IPS-NIHi7 (cell line): Measurements from ENCODE around the gene RASSF5.

Experiments used
- DNase-seq: peaks from one replicate; pipeline ENCODE4 v3.0.0; 2012; ENCODE audit warnings: mixed read lengths; ENCODE audit errors: extremely low spot score

RASSF5 gene

DNA sequence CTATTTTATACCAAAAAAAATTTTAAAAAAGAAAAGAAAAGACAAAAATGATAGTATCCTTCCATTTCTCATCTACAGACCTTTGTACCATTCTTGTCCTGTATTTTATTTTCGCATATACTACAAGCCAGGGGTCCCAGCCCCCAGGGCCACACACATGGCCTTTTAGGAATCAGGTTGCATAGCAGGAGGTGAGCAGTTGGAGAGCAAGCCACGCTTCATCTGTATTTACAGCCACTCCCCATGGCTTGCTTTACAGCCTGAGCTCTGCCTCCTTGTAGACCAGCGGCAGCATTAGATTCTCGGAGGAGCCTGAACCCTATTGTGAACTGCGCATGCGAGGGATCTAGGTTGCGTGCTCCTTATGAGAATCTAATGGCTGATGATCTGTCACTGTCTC is 39.8 kb downstream of the RASSF5 start:
- no peak for DNase-seq

DNA sequence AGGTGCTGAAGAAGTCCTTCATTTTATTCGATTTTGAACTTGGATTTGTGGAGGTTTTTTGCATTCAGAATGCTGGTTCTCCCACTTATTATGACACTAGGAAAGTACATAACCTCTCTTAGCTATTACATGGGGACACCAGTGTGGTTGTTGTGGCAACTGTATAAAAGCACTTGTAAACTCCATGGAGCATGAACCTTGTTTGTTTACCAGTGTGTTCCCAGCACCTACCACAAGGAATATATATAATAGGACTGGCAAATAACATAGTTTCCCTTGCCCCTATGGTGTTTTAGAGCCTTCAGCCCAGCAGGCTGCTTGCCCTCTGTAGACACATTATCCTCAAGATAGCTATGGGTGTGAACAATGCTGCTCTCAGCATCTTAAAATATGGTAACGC is 43.1 kb downstream of the RASSF5 start:
- no peak for DNase-seq

DNA sequence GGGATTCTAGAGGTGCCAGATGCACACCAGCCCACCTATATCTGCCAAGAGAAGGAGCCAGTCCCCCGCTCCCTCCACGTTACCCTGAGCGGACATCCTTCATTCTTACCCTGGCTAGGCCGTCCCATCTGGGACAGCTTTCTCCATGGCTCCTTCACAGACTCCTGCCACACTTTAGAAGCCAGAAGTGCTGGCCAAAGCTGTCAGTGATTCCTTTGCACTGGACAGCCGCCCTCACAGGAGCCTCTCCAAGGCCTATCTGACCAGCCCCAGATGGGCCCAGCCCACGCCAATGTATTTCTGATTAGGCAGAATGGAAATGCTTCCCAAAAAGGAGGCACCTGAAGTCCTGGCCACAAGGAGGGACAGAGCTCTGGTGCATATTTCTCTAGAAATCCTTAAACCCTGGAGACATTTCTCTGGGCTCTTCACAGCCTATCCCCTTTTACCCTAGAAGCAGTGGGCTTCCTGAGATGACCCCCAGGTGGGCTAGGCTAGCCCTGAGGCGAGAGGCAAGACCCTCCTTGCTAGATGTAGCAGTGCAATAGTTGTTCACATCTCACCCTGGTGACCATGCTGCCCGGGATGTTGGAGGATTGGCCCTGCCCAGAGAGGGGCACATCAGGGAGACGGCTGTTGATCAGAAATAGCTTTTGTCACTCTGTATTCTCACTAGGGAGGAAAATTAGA is 44.1 kb downstream of the RASSF5 start:
- no peak for DNase-seq

DNA sequence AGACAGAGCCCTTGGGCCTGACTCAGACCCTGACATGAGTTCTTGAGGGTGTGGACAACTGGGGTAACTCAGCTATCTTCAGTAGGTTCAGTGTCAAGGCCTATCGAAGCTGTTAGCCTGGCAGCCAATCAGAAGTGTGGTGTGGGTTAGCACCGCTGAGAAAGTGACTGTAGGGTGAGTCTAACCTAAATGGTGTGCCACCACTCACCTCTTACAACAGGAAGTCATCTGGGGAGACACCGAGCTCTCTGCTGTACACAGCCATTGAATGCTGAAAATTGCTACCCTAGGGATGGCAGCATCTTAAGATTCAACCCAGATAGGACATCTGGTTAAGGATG is 44.6 kb downstream of the RASSF5 start:
- DNase-seq, result no peak

DNA sequence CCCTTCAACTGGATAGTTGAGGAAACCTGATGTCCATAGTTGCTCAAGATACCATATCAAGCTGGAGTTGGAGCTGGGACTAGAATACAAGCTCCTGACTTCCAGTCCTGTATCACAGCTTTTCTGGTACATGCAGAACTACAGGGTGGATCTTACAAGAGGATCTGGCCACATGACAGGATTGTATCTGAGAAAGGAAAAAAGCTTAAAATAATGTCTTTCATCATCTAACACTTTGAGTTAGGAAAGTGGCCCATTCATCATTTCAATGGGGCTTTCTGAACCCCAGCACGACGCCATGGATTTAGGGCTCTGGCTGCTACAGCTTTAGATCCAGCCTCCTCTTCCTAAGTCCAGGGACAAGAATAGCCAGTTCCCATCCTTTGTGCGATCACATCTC is 46.9 kb downstream of the RASSF5 start:
- DNase-seq, result no peak

DNA sequence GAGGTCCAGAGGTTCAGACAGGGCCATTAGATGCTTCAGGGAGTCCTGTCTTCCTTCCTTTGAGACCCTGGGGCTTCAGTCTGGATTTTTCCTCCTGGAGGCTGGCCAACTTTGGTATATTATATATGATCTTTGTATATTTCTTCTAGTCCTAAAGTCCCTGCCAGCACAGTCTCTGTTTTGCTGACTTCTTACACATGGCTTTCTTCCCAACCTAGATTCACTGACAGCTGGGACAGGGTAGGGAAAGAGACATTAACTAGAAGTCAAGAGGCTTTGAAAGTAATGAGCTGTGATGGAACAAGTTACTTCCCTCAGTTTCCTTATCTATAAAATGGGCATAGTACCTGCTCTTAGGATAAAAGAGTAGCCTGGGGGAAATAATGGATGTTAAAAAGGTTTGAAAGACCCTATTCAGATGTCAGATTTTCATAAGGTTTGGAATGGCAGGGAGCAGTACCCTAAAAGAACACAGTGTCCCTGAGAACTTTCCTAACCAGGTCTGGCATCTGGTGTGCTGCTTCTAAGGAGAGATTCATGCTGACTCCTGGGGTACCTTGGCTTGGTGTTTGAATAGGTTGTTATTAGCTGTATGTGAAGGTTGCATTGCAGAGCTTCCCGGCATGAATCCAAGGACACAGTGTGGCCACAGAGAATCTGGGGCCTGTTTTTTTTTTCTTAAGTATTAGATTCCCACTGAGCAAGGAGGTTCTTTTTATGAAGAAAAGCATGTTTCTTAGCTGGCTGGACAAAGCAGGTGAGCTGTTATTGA is 47.6 kb downstream of the RASSF5 start:
- no peak for DNase-seq

DNA sequence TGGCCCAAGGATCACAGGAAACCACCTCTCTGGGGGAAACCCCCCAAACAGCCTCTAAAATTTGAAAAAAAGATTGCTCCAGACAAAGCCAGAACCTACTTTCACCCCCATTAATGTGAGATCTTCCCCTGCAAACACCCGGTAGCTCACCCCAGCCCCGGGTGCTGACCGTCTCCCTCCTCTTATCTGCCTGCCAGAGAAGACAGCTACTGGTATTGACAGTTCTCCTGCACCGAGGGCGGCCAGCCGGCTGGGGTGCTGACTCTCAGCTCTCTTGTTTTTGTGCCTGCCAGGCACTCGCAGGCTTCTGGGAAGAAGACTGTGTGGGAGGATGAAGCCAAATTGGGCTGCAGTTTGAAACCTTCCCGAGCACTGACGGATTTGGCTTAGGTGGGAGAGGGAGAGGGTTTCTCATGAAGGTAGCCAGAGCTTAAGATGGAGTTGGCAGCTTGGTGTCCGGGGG is 48.2 kb downstream of the RASSF5 start:
- DNase-seq, result peak; percentile 53

DNA sequence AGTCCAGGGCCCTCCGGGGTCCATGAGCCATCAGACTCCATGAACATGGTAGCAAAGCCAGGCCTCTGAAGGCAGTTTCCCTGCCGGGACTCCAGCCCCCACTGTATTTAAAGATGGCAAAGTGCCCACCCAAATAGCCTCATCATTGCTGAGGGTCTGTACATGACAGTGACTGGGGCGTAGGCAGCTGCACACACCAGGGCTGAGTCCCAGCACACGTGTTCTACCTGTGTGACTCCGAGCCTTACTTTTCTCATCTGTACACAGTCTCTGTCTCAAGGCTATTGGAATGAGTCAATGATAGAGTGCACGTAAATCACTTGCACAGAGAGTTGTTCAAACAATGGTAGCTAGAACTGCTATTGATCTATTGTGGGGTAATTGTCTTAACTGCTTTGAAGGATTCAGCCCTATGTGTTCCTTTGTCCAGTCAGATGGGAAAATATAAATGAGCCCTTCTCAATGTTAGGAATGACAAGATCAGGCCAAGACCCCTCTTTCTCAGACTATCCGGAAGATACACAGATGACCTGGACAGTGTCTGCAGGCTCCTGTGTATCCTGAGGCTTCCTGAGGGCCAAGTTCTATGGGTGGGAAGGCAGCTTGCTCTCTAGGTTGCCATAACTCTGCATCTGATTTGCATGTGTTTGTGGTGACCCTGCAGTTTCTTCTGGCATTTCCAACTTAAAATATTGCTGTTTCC is 48.9 kb downstream of the RASSF5 start:
- no peak for DNase-seq

DNA sequence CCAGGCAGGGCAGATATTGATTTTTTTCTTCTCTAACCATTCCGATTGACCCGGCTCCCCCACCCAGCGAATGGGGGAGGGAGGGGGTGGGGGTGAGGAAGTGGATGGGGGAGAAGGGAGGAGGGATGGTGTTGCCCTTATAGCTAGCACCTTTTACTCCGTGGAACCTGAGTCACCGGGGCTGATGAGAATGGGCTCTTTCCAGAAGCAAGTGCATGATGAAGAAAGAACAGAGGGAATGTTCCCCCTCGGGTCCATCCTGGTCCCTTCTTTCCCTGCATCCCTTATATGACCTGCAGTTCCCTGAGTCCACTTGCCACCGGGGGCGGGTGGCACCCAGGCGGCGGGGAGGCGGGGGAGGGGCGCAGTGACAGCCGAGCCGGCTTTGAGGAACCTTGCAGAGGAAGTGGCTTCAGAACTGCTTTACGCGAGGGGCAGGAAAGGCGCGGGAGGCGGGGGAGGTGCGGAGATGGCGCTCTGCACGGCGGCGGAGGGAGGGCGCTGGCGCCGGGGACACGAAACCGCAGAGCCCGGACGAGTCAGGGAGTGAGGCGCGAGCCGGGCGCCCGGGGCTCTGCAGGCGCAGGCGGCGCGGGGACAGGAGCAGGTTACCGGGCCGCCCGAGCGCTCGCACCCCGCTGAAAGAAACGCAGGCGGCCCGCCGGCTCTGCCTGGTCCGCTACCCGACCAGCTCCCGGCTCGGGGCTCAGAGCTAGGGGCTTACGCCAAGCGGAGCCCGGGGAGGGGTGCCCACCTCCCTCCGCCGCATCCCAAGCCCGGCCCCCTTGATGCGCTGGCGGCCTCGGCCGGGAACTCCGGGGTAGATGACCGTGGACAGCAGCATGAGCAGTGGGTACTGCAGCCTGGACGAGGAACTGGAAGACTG is 49.7 kb downstream of the RASSF5 start:
- peak; percentile 64 for DNase-seq

DNA sequence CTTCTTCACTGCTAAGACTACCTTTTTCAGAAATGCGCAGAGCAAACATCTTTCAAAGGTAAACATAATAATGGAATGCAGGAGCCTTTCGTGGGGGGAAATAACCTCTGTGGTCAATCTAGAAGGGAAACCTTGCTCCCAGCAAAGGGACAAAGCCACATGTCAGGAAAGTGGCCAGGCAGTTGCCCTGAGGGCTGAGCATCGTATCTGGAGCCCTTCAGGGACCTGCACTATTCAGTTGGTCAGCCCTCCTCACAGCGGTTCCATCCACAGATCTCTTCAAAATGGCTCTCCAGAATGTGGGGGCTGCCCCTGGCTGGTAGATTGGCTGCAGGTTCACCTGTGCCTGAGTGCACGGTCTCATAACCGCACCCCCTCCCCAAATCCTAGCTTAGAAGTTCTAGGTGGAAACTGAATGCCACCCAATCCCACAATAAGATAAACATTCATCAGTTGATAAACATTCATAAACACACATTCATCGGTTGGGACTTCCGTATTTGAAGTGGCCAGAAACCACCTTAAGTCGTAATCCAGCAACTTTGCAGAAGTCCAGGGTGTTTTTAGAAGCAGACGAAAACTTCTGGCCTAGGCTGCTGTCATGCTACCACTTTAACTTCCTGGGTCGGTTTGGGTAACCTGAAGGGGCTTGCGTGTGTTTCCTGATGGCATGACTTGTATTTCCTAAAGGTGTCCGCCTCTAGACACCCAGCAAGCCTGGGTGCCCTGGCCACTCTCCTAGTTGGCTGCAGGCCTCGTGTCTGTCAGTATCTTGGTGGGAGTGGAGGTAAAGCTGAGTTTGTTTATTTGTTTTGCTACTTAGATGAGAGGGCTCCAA is 50.5 kb downstream of the RASSF5 start:
- no peak for DNase-seq

DNA sequence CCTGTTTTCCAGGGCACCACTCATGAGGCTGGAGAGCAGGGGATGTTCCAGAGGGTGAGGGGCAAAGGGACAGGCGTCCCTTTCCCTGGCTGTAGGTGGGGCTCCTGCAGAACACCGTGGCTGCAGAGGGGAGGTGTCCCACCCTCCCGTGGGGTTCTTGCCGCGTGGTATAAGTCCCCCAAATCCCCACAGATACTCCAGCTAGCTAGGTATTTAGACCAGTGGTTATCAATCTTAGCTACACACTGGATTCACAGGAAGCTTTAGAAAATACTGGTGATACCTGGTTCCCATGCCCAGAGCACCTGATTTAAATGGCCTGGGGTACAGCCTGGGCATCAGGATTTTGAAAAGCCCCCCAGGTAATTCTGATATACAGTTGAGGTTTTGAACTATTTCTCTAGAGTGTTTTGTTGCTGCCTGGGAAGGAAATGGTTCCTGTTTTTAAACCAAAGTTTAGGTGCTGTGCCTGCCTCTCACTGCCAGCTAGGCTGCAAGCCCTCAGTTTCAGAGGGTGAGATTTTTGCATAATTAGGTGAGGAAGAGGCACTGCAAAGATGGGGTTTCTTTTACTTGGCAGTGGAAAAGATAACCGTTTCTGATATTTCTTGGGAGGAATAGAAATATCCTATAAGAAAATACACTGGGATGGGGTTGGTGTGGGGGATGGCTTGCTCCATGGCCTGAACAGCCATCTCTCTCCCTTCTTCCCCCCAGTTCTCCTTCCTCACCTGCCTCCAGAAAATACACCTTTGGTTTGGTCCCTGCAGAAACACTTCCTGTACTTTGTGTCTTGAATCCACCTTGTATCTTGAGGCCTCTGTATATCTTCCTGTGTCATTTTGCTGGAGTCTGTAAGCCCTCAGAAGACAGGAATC is 51.7 kb downstream of the RASSF5 start:
- no peak for DNase-seq

DNA sequence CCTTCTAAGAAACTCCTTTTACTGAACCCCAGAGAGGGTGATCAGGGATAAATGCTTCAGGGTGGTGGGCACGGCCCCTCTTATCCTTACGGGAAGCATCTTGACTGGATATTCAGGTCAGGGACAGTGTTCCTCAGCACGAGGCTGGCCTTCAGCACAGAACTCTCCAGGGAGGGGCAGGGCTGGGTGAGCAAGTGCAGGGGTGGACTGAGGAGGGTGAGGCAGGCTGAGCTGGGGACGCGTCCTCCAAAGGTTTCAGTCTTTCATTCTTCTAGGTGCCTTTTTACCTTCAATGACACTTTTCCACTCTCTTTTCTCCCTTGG is 52.3 kb downstream of the RASSF5 start:
- no peak for DNase-seq

DNA sequence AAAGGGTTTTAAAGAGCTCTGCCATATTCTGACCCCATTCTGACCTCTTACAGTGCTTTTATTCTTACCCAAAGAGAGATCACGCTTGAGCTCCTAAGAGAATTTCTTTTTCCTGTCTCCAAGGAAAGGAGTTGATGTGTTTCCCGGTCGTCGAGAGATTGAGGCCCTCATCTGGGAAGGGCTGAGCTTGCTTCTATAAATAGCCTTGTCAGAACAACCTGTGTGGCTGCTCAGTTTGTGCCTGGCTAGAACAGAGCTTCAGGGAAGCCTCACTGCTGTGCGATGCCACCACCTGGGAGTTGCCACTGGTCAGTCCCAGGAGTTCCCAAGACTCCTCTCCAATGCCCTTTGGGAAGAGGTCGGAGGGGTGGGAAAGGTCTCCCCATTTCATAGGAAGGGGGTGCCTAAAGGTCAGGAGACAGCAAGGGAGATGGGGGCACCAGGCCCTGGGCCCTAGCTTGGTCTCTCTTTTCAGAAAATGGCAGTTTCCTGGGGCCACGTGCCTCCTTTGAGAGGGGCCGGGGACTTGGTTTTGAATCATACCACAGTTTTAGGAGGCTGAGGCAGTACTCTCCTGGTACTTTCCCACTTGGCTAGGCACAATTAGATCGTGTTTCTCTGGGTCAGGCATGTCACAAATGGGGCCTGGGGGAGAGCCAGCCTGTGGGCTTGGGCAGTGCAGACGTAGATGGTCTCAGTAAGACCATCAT is 52.8 kb downstream of the RASSF5 start:
- no peak for DNase-seq

DNA sequence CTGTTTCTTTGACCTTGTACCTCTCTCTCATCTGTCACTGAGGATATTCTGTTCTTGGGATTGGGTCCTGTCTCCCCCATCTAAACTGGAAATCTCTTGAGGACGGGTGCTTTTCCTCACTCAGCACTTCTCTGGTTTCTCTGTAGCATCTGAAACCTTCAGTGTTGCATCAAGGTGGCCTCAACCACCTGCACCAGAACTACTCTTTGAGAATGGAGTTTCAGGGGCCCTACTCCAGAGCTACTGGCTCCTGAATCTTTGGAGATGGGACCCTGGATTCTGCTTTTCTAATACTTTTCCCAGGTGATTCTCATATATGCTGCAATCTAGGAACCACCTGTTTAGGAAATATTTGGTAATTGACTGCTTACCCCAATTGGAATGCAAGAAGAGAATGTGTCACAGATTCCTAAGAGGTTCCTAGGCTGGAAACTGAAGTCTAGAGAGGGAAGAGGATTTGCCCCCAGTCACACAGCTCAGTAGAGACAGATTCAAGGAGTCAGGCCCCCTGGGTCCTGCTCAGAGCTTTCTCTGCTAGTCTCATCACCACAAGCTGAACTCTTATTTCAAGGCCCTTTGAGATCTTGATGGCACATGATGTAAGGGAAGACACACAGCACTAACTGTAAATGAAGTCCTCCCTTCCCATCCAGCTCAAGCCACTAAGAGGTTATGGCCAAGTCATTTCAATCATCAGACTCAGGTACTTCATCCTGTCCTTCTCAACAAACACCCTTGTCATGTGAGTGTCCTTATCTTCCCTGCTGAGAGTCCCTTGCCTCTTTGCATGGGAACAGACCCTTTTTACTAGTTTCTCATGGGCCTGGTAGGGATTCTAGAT is 56.3 kb downstream of the RASSF5 start:
- no peak for DNase-seq

DNA sequence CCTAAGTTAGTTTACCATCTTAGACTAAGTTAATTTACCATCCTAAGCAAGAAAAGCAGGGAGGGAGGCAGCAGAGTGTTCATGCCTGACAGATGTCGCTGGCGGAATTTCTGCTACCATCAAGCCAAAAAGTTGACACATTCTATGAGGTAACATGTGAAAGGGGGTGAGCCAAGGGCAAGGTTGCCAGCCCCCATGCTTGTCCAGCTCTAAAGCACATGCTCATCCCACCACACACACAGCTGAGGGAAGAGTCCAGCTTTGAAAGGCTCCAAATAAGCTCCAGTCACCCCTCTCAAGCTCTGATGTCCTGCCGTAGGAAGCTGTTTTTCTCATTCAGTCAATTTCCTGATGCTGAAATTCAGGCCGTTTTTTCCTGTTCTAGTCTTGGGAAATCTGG is 58.7 kb downstream of the RASSF5 start:
- DNase-seq, result no peak

DNA sequence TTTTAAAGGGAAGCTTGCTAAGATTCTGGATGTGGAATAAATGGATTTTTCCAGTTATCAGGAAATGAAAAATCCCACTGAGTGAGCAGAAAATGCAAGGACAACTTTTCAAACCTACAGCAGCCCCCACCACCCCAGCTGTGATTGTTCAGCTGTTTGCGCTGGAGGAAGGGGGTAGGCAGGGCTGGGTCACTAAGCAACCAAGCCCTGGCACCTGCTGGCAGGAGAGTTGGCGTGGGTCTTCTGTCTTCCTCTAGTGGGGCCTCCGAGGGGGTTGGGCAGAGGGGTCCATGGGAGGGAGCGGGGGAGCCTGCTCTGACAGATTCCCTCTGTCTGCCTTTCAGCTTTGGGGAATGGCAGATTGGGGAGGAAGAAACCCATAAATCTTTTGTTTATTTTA is 59.7 kb downstream of the RASSF5 start:
- no peak for DNase-seq

DNA sequence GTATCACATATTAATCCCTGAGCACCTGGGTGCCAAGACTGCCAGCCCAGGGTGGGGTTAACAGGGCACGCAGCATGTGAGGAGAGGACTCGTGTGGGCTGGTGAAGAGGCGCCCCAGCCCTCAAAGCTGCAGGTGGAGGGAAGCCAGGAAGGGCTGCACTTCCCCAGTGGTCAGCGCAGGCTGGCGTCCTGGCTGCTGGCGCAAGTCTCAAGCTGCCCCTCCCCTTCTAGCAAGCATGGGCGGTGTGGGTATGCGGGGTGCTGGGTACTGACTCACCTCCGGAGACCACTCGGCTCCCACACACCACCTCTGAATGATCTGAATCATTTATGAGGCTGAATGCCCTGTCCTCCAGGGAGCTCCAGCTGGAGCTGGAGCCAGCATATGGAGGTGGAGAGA is 60.9 kb downstream of the RASSF5 start:
- DNase-seq, result no peak

DNA sequence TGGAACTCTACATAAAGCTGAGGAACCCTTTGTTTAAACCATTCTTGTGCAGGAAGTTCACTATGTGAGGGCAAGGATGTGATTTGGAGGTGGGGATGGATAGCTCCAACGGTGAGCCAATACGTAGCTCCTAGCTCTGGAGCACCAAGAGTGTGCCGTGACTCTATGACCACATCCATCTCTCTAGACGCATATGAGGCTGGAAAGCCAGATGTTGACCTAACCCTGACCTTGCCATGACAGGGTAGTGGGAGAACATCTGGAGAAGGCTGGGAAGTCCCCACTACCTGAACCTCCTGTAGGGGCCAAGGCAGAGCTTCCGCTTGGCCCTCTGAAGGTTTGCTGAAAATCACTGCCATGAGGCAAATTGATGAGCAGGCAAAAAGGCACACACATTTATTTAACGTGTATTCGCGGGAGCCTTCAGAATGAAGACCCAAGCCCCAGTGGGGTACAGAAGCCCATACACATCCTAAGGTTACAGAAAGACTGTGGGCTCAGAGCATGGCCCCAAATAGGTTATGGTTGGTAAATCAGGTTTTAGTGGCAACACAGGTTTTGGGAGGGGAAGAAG is 61.5 kb downstream of the RASSF5 start:
- no peak for DNase-seq
